H1 (cell line): ENCODE measurements around the gene NT5C1B. TPM values are rescaled to one million over a fixed set of nuclear protein-coding genes. Genes with fewer than 3 reads are reported as not detected.

Experiments used
- CHD7 ChIP-seq: fragments of 300-600 bp; sonication (generic); IDR thresholded peaks from 2 replicates; pipeline ENCODE4 v1.7.1; 2012; ENCODE audit warnings: low read length, moderate library complexity, mild to moderate bottlenecking, inconsistent platforms; ENCODE audit not compliant: insufficient replicate concordance
- FOSL1 ChIP-seq: IDR thresholded peaks from 2 replicates; pipeline ENCODE4 v1.6.1; 2011; ENCODE audit warnings: mild to moderate bottlenecking, low read depth, low read length, moderate library complexity; ENCODE audit not compliant: insufficient read depth
- SP2 ChIP-seq: IDR thresholded peaks from 2 replicates; pipeline ENCODE4 v1.6.1; 2012; ENCODE audit warnings: mild to moderate bottlenecking, low read length, inconsistent platforms
- SUZ12 ChIP-seq: fragments of 200-600 bp; sonication (generic); IDR thresholded peaks from 2 replicates; pipeline ENCODE4 v1.6.1; 2012; ENCODE audit warnings: mild to moderate bottlenecking, inconsistent platforms, low read length, moderate library complexity, mixed read lengths
- TAF7 ChIP-seq: optimal IDR thresholded peaks from 2 replicates; pipeline ENCODE3; 2011; ENCODE audit warnings: low read depth, mild to moderate bottlenecking, inconsistent platforms, low read length, moderate library complexity, borderline replicate concordance
- TBP ChIP-seq: IDR thresholded peaks from 2 replicates; pipeline ENCODE4 v1.6.1; 2011; ENCODE audit warnings: low read depth, low read length, improper control_type of control experiment
- polyA plus RNA-seq, 7 experiments: library from polyadenylated mRNA; depleted of rRNA in 3 of 7; stranded (reverse) in 5 of 7; unstranded in 2 of 7; fragments of >200 nt in 5 of 7; fragments of 200-250 nt in 2 of 7; gene quantifications; 1 replicate in 5 of 7; 2 replicates in 1 of 7; 4 replicates in 1 of 7; pipeline versions ENCODE4 v1.2.1 to v1.2.3, GENCODE V29; 2011 to 2013; ENCODE audit warnings: missing spikeins in 2 of 7, mixed read lengths in 2 of 7
- total RNA-seq: library from RNA; stranded (reverse); fragmentation: NEBNext Ultra II Directional; extraction: Animal tissue kit (Norgen Biotek cat#: 25700); gene quantifications from 2 replicates; pipeline ENCODE4 v1.2.1, GENCODE V29; 2021

Gene NT5C1B
- total and polyA plus RNA-seq, 2 of the 8 experiments (the other 6 are each of a cell fraction or from before 2014, with no cell fraction given): not detected

GRCh38 chr2:18585526-18585925, 3.8 kb downstream of the NT5C1B start (continued):
- no peak for TF ChIP-seq CHD7
- no peak for TF ChIP-seq SUZ12
- TF ChIP-seq FOSL1: no peak
- no peak for TF ChIP-seq SP2
- TF ChIP-seq TBP: no peak
- TF ChIP-seq TAF7: no peak
- TF ChIP-seq, all 59 proteins: peak for 0
